ENCODE results near the gene EPN3.

EPN3 gene

GRCh38 chr17:50518384-50519023, 14.0 kb upstream of the EPN3 start:
- H3K4me3 Mint-ChIP-seq: no peak overlapping the region
- H3K9me3 Mint-ChIP-seq: no peaks in the 10 kb centered on the region
- H3K36me3 Mint-ChIP-seq (ENCODE audit: low read depth): no peaks in the 10 kb centered on the region
- peaks cover 5% of the 10 kb centered on the region for H3K4me1 Mint-ChIP-seq (ENCODE audit: low read depth)
- H3K27ac Mint-ChIP-seq: no peak overlapping the region
- intact Hi-C loops (cut with micrococcal nuclease): no loop called here
- peaks cover 3% of the 10 kb centered on the region for H3K27me3 Mint-ChIP-seq

- no peaks in the 10 kb centered on the region for H3K9me3 Mint-ChIP-seq
- no peak overlapping the region for H3K27ac Mint-ChIP-seq
- H3K4me3 Mint-ChIP-seq: no peak overlapping the region
- H3K4me1 Mint-ChIP-seq (ENCODE audit: low read depth): peaks cover 5% of the 10 kb centered on the region
- peaks cover 3% of the 10 kb centered on the region for H3K27me3 Mint-ChIP-seq
- no peaks in the 10 kb centered on the region for H3K36me3 Mint-ChIP-seq (ENCODE audit: low read depth)
- intact Hi-C loops (cut with micrococcal nuclease): no loop called here
These were observed 13.2 kb upstream of the EPN3 start for GRCh38 chr17:50519141-50519834.

GRCh38 chr17:50520483-50520882, 12.1 kb upstream of the EPN3 start:
- no peaks in the 10 kb centered on the region for H3K9me3 Mint-ChIP-seq
- H3K27ac Mint-ChIP-seq: no peak overlapping the region
- H3K36me3 Mint-ChIP-seq (ENCODE audit: low read depth): no peaks in the 10 kb centered on the region
- H3K4me1 Mint-ChIP-seq (ENCODE audit: low read depth): no peaks in the 10 kb centered on the region
- intact Hi-C loops (cut with micrococcal nuclease): no loop called here
- H3K4me3 Mint-ChIP-seq: no peak overlapping the region
- H3K27me3 Mint-ChIP-seq: peaks cover 3% of the 10 kb centered on the region

GRCh38 chr17:50521514-50521913, 11.0 kb upstream of the EPN3 start:
- Mint-ChIP-seq H3K9me3 (no peaks in the 10 kb centered on the region), H3K27me3 (peaks cover 3% of the 10 kb centered on the region), H3K4me1 (ENCODE audit: low read depth) (no peaks in the 10 kb centered on the region), H3K4me3 (no peak overlapping the region), H3K27ac (no peak overlapping the region), H3K36me3 (ENCODE audit: low read depth) (no peaks in the 10 kb centered on the region)
- intact Hi-C loops (cut with micrococcal nuclease): no loop called here

GRCh38 chr17:50522766-50523165, 9.8 kb upstream of the EPN3 start:
- Mint-ChIP-seq H3K4me1 (ENCODE audit: low read depth) (no peaks in the 10 kb centered on the region), H3K27me3 (peaks cover 2% of the 10 kb centered on the region), H3K9me3 (no peaks in the 10 kb centered on the region), H3K27ac (no peak overlapping the region), H3K36me3 (ENCODE audit: low read depth) (no peaks in the 10 kb centered on the region), H3K4me3 (no peak overlapping the region)
- intact Hi-C loops (cut with micrococcal nuclease): no loop called here

GRCh38 chr17:50523208-50523607, 9.3 kb upstream of the EPN3 start:
- Mint-ChIP-seq H3K9me3 (no peaks in the 10 kb centered on the region), H3K4me1 (ENCODE audit: low read depth) (no peaks in the 10 kb centered on the region), H3K27me3 (peaks cover 2% of the 10 kb centered on the region), H3K27ac (no peak overlapping the region), H3K4me3 (no peak overlapping the region), H3K36me3 (ENCODE audit: low read depth) (no peaks in the 10 kb centered on the region)
- intact Hi-C loops (cut with micrococcal nuclease): no loop called here

GRCh38 chr17:50524838-50525237, 7.7 kb upstream of the EPN3 start:
- no peaks in the 10 kb centered on the region for H3K4me1 Mint-ChIP-seq (ENCODE audit: low read depth)
- no peaks in the 10 kb centered on the region for H3K36me3 Mint-ChIP-seq (ENCODE audit: low read depth)
- H3K9me3 Mint-ChIP-seq: no peaks in the 10 kb centered on the region
- no peak overlapping the region for H3K27ac Mint-ChIP-seq
- H3K27me3 Mint-ChIP-seq: peaks cover 12% of the 10 kb centered on the region
- H3K4me3 Mint-ChIP-seq: no peak overlapping the region
- intact Hi-C loops (cut with micrococcal nuclease): no loop called here

- H3K4me1 Mint-ChIP-seq (ENCODE audit: low read depth): peaks cover 18% of the 10 kb centered on the region
- H3K9me3 Mint-ChIP-seq: no peaks in the 10 kb centered on the region
- intact Hi-C loops (cut with micrococcal nuclease): no loop called here
- peaks cover 26% of the 10 kb centered on the region for H3K27me3 Mint-ChIP-seq
- no peak overlapping the region for H3K27ac Mint-ChIP-seq
- no peaks in the 10 kb centered on the region for H3K36me3 Mint-ChIP-seq (ENCODE audit: low read depth)
- no peak overlapping the region for H3K4me3 Mint-ChIP-seq
These were observed 5.3 kb upstream of the EPN3 start for GRCh38 chr17:50527155-50527762.

GRCh38 chr17:50527949-50528474, 4.5 kb upstream of the EPN3 start:
- H3K27ac Mint-ChIP-seq: no peak overlapping the region
- intact Hi-C loops (cut with micrococcal nuclease): no loop called here
- peaks cover 34% of the 10 kb centered on the region for H3K27me3 Mint-ChIP-seq
- peaks cover 24% of the 10 kb centered on the region for H3K4me1 Mint-ChIP-seq (ENCODE audit: low read depth)
- H3K9me3 Mint-ChIP-seq: no peaks in the 10 kb centered on the region
- no peak overlapping the region for H3K4me3 Mint-ChIP-seq
- no peaks in the 10 kb centered on the region for H3K36me3 Mint-ChIP-seq (ENCODE audit: low read depth)

GRCh38 chr17:50529849-50530248, 2.7 kb upstream of the EPN3 start:
- intact Hi-C loops (cut with micrococcal nuclease): no loop called here
- H3K27ac Mint-ChIP-seq: no peak overlapping the region
- no peaks in the 10 kb centered on the region for H3K9me3 Mint-ChIP-seq
- H3K27me3 Mint-ChIP-seq: peaks cover 52% of the 10 kb centered on the region
- no peak overlapping the region for H3K4me3 Mint-ChIP-seq
- H3K4me1 Mint-ChIP-seq (ENCODE audit: low read depth): peaks cover 42% of the 10 kb centered on the region
- H3K36me3 Mint-ChIP-seq (ENCODE audit: low read depth): no peaks in the 10 kb centered on the region

GRCh38 chr17:50531428-50532025, 1.0 kb upstream of the EPN3 start:
- Mint-ChIP-seq H3K4me3 (no peak overlapping the region), H3K27me3 (peaks cover 67% of the 10 kb centered on the region), H3K9me3 (no peaks in the 10 kb centered on the region), H3K27ac (no peak overlapping the region), H3K4me1 (ENCODE audit: low read depth) (peaks cover 48% of the 10 kb centered on the region), H3K36me3 (ENCODE audit: low read depth) (no peaks in the 10 kb centered on the region)
- intact Hi-C loops (cut with micrococcal nuclease): no loop called here

- Mint-ChIP-seq H3K27me3 (peaks cover 70% of the 10 kb centered on the region), H3K27ac (no peak overlapping the region), H3K4me1 (ENCODE audit: low read depth) (peaks cover 48% of the 10 kb centered on the region), H3K36me3 (ENCODE audit: low read depth) (no peaks in the 10 kb centered on the region), H3K9me3 (no peaks in the 10 kb centered on the region), H3K4me3 (no peak overlapping the region)
- intact Hi-C loops (cut with micrococcal nuclease): no loop called here
These were observed 650 bp downstream of the EPN3 start for GRCh38 chr17:50533185-50533584.

- Mint-ChIP-seq H3K4me3 (no peak overlapping the region), H3K36me3 (ENCODE audit: low read depth) (no peaks in the 10 kb centered on the region), H3K27ac (no peak overlapping the region), H3K27me3 (peaks cover 68% of the 10 kb centered on the region), H3K9me3 (no peaks in the 10 kb centered on the region), H3K4me1 (ENCODE audit: low read depth) (peaks cover 53% of the 10 kb centered on the region)
- intact Hi-C loops (cut with micrococcal nuclease): no loop called here
These were observed 1.2 kb downstream of the EPN3 start for GRCh38 chr17:50533720-50534148.

Data from dendritic cell treated with granulocyte-macrophage colony-stimulating factor and Interleukin-4, amounts not matched to agents 40 ng/mL and 50 ng/mL, for 4 days (primary cell).